Measurements from ENCODE around the gene BRINP2.

BRINP2 gene

DNA sequence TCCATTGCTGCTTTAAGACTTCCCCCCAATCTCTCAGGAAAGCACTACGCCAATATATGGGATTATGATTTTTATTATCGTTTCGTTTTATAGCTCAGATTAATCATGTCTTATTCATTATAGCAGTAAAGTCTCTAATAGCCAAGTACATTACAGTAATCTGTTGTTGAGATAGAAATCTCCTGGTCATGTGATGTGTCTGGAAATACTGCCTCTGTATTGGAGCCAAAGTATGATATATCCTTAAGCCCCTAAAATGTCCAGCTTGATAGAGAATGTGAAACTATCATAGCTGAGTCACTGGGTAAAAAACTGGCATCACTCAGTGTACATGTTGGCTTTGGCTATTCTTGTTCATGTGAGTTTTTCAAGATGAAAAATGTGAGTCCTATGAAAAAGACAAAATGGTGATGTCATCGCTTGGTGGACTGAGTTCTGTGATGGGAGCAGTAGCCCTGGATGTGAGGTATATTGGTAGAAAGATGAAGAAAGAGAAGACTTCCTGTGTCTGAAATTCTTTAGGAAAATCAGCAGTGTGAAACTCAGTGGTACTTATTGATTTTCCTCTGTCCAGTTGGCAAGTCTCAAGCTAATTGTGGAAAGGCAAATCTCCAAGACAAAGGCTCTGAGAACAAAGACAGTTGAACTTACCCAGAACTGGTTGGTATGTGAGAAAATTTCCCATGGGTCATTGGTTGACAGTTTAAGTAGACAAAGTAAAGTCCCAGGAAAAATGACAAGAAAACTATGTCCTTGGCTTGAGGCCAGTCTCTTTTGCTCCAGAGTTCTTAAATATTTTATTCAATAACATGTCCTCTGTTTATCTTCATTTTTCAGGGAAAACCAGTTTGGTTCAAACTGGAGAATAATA lies 76.2 kb downstream of the BRINP2 start:
- Histone ChIP-seq H3K27ac (ENCODE audit: low read depth, low read length) (no peak overlapping the region), H3K27me3 (ENCODE audit: control insufficient read depth, insufficient read depth, low read length) (no peaks in the 10 kb centered on the region), H3K9me3 (ENCODE audit: control insufficient read depth, insufficient read depth, low read depth, low read length) (no peaks in the 10 kb centered on the region), H3K4me3 (ENCODE audit: low read depth, low read length) (no peak overlapping the region), H3K4me1 (ENCODE audit: control insufficient read depth, insufficient read depth, low read length) (no peaks in the 10 kb centered on the region), H3K9ac (ENCODE audit: low read length) (no peak overlapping the region), H3K36me3 (ENCODE audit: control insufficient read depth, insufficient read depth, low read length) (no peaks in the 10 kb centered on the region)

DNA sequence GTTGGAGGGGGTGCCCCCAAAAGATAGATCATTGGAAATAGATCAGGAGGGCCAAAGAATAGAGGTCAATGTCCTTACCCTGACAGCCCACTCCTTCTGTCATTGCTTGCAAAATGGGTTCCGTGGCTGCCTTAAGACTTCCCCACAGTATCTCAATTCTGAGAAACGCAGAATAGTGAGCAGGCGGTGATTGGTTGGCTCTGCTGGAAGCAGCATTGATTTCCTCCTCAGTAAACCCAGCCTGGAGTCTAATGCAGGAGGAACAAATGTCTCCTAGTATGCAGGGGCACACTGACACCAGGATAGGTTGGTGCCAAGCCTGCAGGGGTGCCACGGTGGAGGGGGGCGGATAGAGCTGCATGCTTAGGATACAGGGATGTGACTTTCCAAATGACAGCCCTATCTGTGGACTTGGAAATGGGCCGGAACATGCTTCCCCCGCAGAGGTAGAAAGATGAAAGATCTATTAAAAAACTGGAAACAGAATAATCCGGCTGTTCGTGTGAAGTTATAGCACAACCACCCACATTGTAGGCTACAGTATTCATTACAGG lies 76.9 kb downstream of the BRINP2 start:
- no peak overlapping the region for H3K4me3 ChIP-seq (ENCODE audit: low read depth, low read length)
- no peak overlapping the region for H3K9ac ChIP-seq (ENCODE audit: low read length)
- no peaks in the 10 kb centered on the region for H3K9me3 ChIP-seq (ENCODE audit: control insufficient read depth, insufficient read depth, low read depth, low read length)
- no peaks in the 10 kb centered on the region for H3K4me1 ChIP-seq (ENCODE audit: control insufficient read depth, insufficient read depth, low read length)
- H3K36me3 ChIP-seq (ENCODE audit: control insufficient read depth, insufficient read depth, low read length): no peaks in the 10 kb centered on the region
- H3K27me3 ChIP-seq (ENCODE audit: control insufficient read depth, insufficient read depth, low read length): no peaks in the 10 kb centered on the region
- no peak overlapping the region for H3K27ac ChIP-seq (ENCODE audit: low read depth, low read length)

- Histone ChIP-seq H3K36me3 (ENCODE audit: control insufficient read depth, insufficient read depth, low read length) (no peaks in the 10 kb centered on the region), H3K9me3 (ENCODE audit: control insufficient read depth, insufficient read depth, low read depth, low read length) (no peaks in the 10 kb centered on the region), H3K9ac (ENCODE audit: low read length) (no peak overlapping the region), H3K27ac (ENCODE audit: low read depth, low read length) (no peak overlapping the region), H3K4me1 (ENCODE audit: control insufficient read depth, insufficient read depth, low read length) (no peaks in the 10 kb centered on the region), H3K4me3 (ENCODE audit: low read depth, low read length) (no peak overlapping the region), H3K27me3 (ENCODE audit: control insufficient read depth, insufficient read depth, low read length) (no peaks in the 10 kb centered on the region)
Measured at GRCh38 chr1:177248258-177248657, 77.5 kb downstream of the BRINP2 start.

GRCh38 chr1:177249231-177249630 lies 78.5 kb downstream of the BRINP2 start:
- Histone ChIP-seq H3K4me1 (ENCODE audit: control insufficient read depth, insufficient read depth, low read length) (no peaks in the 10 kb centered on the region), H3K27ac (ENCODE audit: low read depth, low read length) (no peak overlapping the region), H3K9me3 (ENCODE audit: control insufficient read depth, insufficient read depth, low read depth, low read length) (no peaks in the 10 kb centered on the region), H3K36me3 (ENCODE audit: control insufficient read depth, insufficient read depth, low read length) (no peaks in the 10 kb centered on the region), H3K9ac (ENCODE audit: low read length) (no peak overlapping the region), H3K27me3 (ENCODE audit: control insufficient read depth, insufficient read depth, low read length) (no peaks in the 10 kb centered on the region), H3K4me3 (ENCODE audit: low read depth, low read length) (no peak overlapping the region)

- no peaks in the 10 kb centered on the region for H3K36me3 ChIP-seq (ENCODE audit: control insufficient read depth, insufficient read depth, low read length)
- H3K4me3 ChIP-seq (ENCODE audit: low read depth, low read length): no peak overlapping the region
- no peaks in the 10 kb centered on the region for H3K27me3 ChIP-seq (ENCODE audit: control insufficient read depth, insufficient read depth, low read length)
- no peak overlapping the region for H3K9ac ChIP-seq (ENCODE audit: low read length)
- H3K9me3 ChIP-seq (ENCODE audit: control insufficient read depth, insufficient read depth, low read depth, low read length): no peaks in the 10 kb centered on the region
- no peak overlapping the region for H3K27ac ChIP-seq (ENCODE audit: low read depth, low read length)
- H3K4me1 ChIP-seq (ENCODE audit: control insufficient read depth, insufficient read depth, low read length): peaks cover 6% of the 10 kb centered on the region; the same call in 1 of the 2 replicates
Measured at GRCh38 chr1:177252877-177253276, 82.1 kb downstream of the BRINP2 start.

DNA sequence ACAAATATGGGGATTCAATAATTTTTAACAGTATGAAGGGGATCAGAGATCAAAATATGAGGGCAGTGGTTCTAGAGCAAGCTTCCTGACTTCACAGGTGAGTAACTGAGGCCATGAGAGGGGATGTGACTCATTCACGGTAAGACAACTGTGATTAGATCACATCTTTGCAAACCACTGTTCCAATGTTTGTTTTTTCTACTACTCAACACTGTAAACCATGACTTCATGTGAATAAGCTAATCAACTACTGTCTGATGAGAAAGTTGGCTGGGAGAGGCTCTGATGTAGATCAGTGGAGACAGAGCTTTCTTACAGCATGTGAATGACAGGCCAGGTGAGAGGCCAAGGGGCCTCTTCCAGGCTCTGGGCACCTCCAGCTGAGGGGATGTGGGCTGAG lies 84.7 kb downstream of the BRINP2 start:
- H3K27ac ChIP-seq (ENCODE audit: low read depth, low read length): no peak overlapping the region
- no peaks in the 10 kb centered on the region for H3K9me3 ChIP-seq (ENCODE audit: control insufficient read depth, insufficient read depth, low read depth, low read length)
- H3K4me1 ChIP-seq (ENCODE audit: control insufficient read depth, insufficient read depth, low read length): peaks cover 6% of the 10 kb centered on the region; the same call in 1 of the 2 replicates
- no peak overlapping the region for H3K9ac ChIP-seq (ENCODE audit: low read length)
- no peaks in the 10 kb centered on the region for H3K27me3 ChIP-seq (ENCODE audit: control insufficient read depth, insufficient read depth, low read length)
- H3K4me3 ChIP-seq (ENCODE audit: low read depth, low read length): no peak overlapping the region
- no peaks in the 10 kb centered on the region for H3K36me3 ChIP-seq (ENCODE audit: control insufficient read depth, insufficient read depth, low read length)

GRCh38 chr1:177256153-177257075 lies 85.7 kb downstream of the BRINP2 start:
- no peak overlapping the region for H3K27ac ChIP-seq (ENCODE audit: low read depth, low read length)

GRCh38 chr1:177257128-177257527 lies 86.4 kb downstream of the BRINP2 start:
- Histone ChIP-seq H3K4me3 (ENCODE audit: low read depth, low read length) (no peak overlapping the region), H3K9ac (ENCODE audit: low read length) (no peak overlapping the region), H3K27me3 (ENCODE audit: control insufficient read depth, insufficient read depth, low read length) (no peaks in the 10 kb centered on the region), H3K36me3 (ENCODE audit: control insufficient read depth, insufficient read depth, low read length) (no peaks in the 10 kb centered on the region), H3K9me3 (ENCODE audit: control insufficient read depth, insufficient read depth, low read depth, low read length) (no peaks in the 10 kb centered on the region), H3K27ac (ENCODE audit: low read depth, low read length) (no peak overlapping the region), H3K4me1 (ENCODE audit: control insufficient read depth, insufficient read depth, low read length) (peaks cover 6% of the 10 kb centered on the region; the same call in 1 of the 2 replicates)

More at GRCh38 chr1:177256153-177257075, 85.7 kb downstream of the BRINP2 start:
- Histone ChIP-seq H3K4me3 (ENCODE audit: low read depth, low read length) (no peak overlapping the region), H3K27me3 (ENCODE audit: control insufficient read depth, insufficient read depth, low read length) (no peaks in the 10 kb centered on the region), H3K4me1 (ENCODE audit: control insufficient read depth, insufficient read depth, low read length) (peaks cover 6% of the 10 kb centered on the region; the same call in 1 of the 2 replicates), H3K36me3 (ENCODE audit: control insufficient read depth, insufficient read depth, low read length) (no peaks in the 10 kb centered on the region), H3K9me3 (ENCODE audit: control insufficient read depth, insufficient read depth, low read depth, low read length) (no peaks in the 10 kb centered on the region), H3K9ac (ENCODE audit: low read length) (no peak overlapping the region)

GRCh38 chr1:177257576-177257975 lies 86.8 kb downstream of the BRINP2 start:
- peaks cover 6% of the 10 kb centered on the region; the same call in 1 of the 2 replicates for H3K4me1 ChIP-seq (ENCODE audit: control insufficient read depth, insufficient read depth, low read length)
- H3K27ac ChIP-seq (ENCODE audit: low read depth, low read length): no peak overlapping the region
- no peak overlapping the region for H3K4me3 ChIP-seq (ENCODE audit: low read depth, low read length)
- no peaks in the 10 kb centered on the region for H3K36me3 ChIP-seq (ENCODE audit: control insufficient read depth, insufficient read depth, low read length)
- H3K9me3 ChIP-seq (ENCODE audit: control insufficient read depth, insufficient read depth, low read depth, low read length): no peaks in the 10 kb centered on the region
- no peaks in the 10 kb centered on the region for H3K27me3 ChIP-seq (ENCODE audit: control insufficient read depth, insufficient read depth, low read length)
- no peak overlapping the region for H3K9ac ChIP-seq (ENCODE audit: low read length)

GRCh38 chr1:177270863-177271262 lies 100.1 kb downstream of the BRINP2 start:
- Histone ChIP-seq H3K4me1 (ENCODE audit: control insufficient read depth, insufficient read depth, low read length) (no peaks in the 10 kb centered on the region), H3K9ac (ENCODE audit: low read length) (no peak overlapping the region), H3K9me3 (ENCODE audit: control insufficient read depth, insufficient read depth, low read depth, low read length) (no peaks in the 10 kb centered on the region), H3K27me3 (ENCODE audit: control insufficient read depth, insufficient read depth, low read length) (peaks cover 20% of the 10 kb centered on the region), H3K27ac (ENCODE audit: low read depth, low read length) (no peak overlapping the region), H3K4me3 (ENCODE audit: low read depth, low read length) (no peak overlapping the region), H3K36me3 (ENCODE audit: control insufficient read depth, insufficient read depth, low read length) (no peaks in the 10 kb centered on the region)

All from HUES6 (cell line).